H1 (cell line): ENCODE results near the gene SPECC1.

Experiments used
- ATF2 ChIP-seq: IDR thresholded peaks from 2 replicates; pipeline ENCODE4 v1.6.1; 2012; ENCODE audit warnings: low read length, inconsistent platforms
- ATF3 ChIP-seq: IDR thresholded peaks from 2 replicates; pipeline ENCODE4 v1.6.1; 2011; ENCODE audit warnings: low read depth, mild to moderate bottlenecking, low read length; ENCODE audit not compliant: insufficient read depth
- CTCF ChIP-seq, 3 experiments: IDR thresholded peaks; 1 replicate in 2 of 3; 2 replicates in 1 of 3; pipeline versions ENCODE4 v1.5.1 to v1.6.1; 2011; ENCODE audit warnings: low read length in 3 of 3, mild to moderate bottlenecking in 3 of 3, inconsistent platforms in 2 of 3, low read depth in 1 of 3, moderate library complexity in 1 of 3; ENCODE audit not compliant: insufficient read depth in 1 of 3; ENCODE audit errors: control extremely low read depth in 1 of 3
- EP300 ChIP-seq, 2 experiments: IDR thresholded peaks; 1 replicate in 1 of 2; 2 replicates in 1 of 2; pipeline ENCODE4 v1.6.1; 2011 to 2012; ENCODE audit warnings: low read depth in 2 of 2, low read length in 2 of 2, mild to moderate bottlenecking in 2 of 2, borderline replicate concordance in 1 of 2, inconsistent platforms in 1 of 2, moderate library complexity in 1 of 2
- GABPA ChIP-seq: IDR thresholded peaks from 2 replicates; pipeline ENCODE4 v1.6.1; 2011; ENCODE audit warnings: mild to moderate bottlenecking, low read length, moderate library complexity, borderline replicate concordance; ENCODE audit not compliant: insufficient read depth
- POLR2A ChIP-seq, 2 experiments: IDR thresholded peaks; 1 replicate in 1 of 2; 2 replicates in 1 of 2; pipeline ENCODE4 v1.6.1; 2011; ENCODE audit warnings: low read depth in 2 of 2, low read length in 2 of 2, mild to moderate bottlenecking in 2 of 2; ENCODE audit errors: control extremely low read depth in 1 of 2
- POLR2AphosphoS5 ChIP-seq: IDR thresholded peaks from 2 replicates; pipeline ENCODE4 v1.6.1; 2011; ENCODE audit warnings: low read depth, low read length
- POU5F1 ChIP-seq: IDR thresholded peaks from 2 replicates; pipeline ENCODE4 v1.6.1; 2011; ENCODE audit warnings: low read depth, mild to moderate bottlenecking, low read length, moderate library complexity
- RAD21 ChIP-seq, 2 experiments: IDR thresholded peaks in 1 of 2; conservative IDR thresholded peaks in 1 of 2; 2 replicates each; pipeline ENCODE4 v1.6.1; 2011; ENCODE audit warnings: low read depth in 2 of 2, low read length in 2 of 2, improper control_type of control experiment in 1 of 2, inconsistent platforms in 1 of 2, mild to moderate bottlenecking in 1 of 2, moderate library complexity in 1 of 2
- TAF1 ChIP-seq: IDR thresholded peaks from 2 replicates; pipeline ENCODE4 v1.6.1; 2011; ENCODE audit warnings: mild to moderate bottlenecking, low read depth, low read length
- TCF12 ChIP-seq: IDR thresholded peaks from 2 replicates; pipeline ENCODE4 v1.6.1; 2011; ENCODE audit warnings: low read depth, mild to moderate bottlenecking, low read length

GRCh38 chr17:20235747-20236146 is 226.6 kb downstream of the SPECC1 start:
- TF ChIP-seq EP300 (IDR thresholded peaks at IDR 0.05; ENCODE audit: borderline replicate concordance in 1 of 2, low read depth in 2 of 2, low read length in 2 of 2) (no peak), ATF2 (no peak), POLR2AphosphoS5 (no peak), TCF12 (no peak), POU5F1 (no peak), RAD21 (IDR thresholded peaks at IDR 0.05 in 1 of 2, conservative IDR thresholded peaks at IDR 0.05 in 1 of 2; ENCODE audit: low read depth in 2 of 2, low read length in 2 of 2) (no peak), CTCF (IDR thresholded peaks at IDR 0.05; ENCODE audit: control extremely low read depth in 1 of 3, insufficient read depth in 1 of 3, low read depth in 1 of 3, low read length in 3 of 3) (no peak), POLR2A (IDR thresholded peaks at IDR 0.05; ENCODE audit: control extremely low read depth in 1 of 2, low read depth in 2 of 2, low read length in 2 of 2) (no peak), GABPA (no peak), ATF3 (no peak), TAF1 (no peak)
